Kidney (tissue), 22 donors: Measurements from ENCODE around the gene PC. TPM values are rescaled to one million over a fixed set of nuclear protein-coding genes. Genes with fewer than 3 reads are reported as not detected.
"Not testable (repeated sequence)": the region's sequence is repeated elsewhere in the genome, so short reads cannot be mapped to it uniquely, and the experiment has no call there.

ENCODE experiments used
- DNase-seq, 5 donors: peaks; one replicate each; pipeline ENCODE4 v3.0.0-alpha.2; 2013 to 2020
- FAIRE-seq: peaks from 2 replicates; lab custom pipeline; 2012; peaks lifted over from hg19 to GRCh38; lab: Jason Lieb, UNC
- H3K27ac ChIP-seq, 2 donors: one replicate each; pipeline ENCODE4 v1.7.0; 2013; ENCODE audit warnings: low read depth in 2 of 2, low read length in 2 of 2, inconsistent platforms in 1 of 2
- H3K27me3 ChIP-seq: one replicate; pipeline ENCODE4 v1.7.1; 2013; ENCODE audit warnings: low read length, inconsistent platforms; ENCODE audit not compliant: control insufficient read depth, insufficient read depth
- H3K36me3 ChIP-seq, 3 donors: one replicate each; pipeline versions ENCODE4 v1.7.0 to v1.7.1; 2013; ENCODE audit warnings: low read length in 3 of 3, control low read depth in 1 of 3, inconsistent platforms in 1 of 3; ENCODE audit not compliant: insufficient read depth in 3 of 3, control insufficient read depth in 2 of 3
- H3K4me1 ChIP-seq, 3 donors: one replicate each; pipeline versions ENCODE4 v1.7.0 to v1.7.1; 2013; ENCODE audit warnings: low read length in 3 of 3, inconsistent platforms in 1 of 3, low read depth in 1 of 3; ENCODE audit not compliant: control insufficient read depth in 2 of 3, insufficient read depth in 2 of 3
- H3K4me3 ChIP-seq, 3 donors: one replicate each; pipeline versions ENCODE4 v1.7.0 to v1.8.1; 2013; ENCODE audit warnings: low read length in 3 of 3, control low read depth in 1 of 3, inconsistent platforms in 1 of 3
- H3K9ac ChIP-seq, 3 donors: one replicate each; pipeline versions ENCODE4 v1.7.0 to v1.7.1; 2013; ENCODE audit warnings: low read length in 3 of 3, control low read depth in 1 of 3, inconsistent platforms in 1 of 3
- H3K9me3 ChIP-seq, 3 donors: one replicate each; pipeline versions ENCODE4 v1.7.0 to v1.7.1; 2013; ENCODE audit warnings: low read length in 3 of 3, control low read depth in 1 of 3, inconsistent platforms in 1 of 3; ENCODE audit not compliant: control insufficient read depth in 2 of 3, insufficient read depth in 1 of 3
- CTCF ChIP-seq: IDR thresholded peaks from 3 replicates; pipeline ENCODE4 v1.5.1; 2012; ENCODE audit warnings: mild to moderate bottlenecking, moderate library complexity, borderline replicate concordance; ENCODE audit not compliant: insufficient read depth; ENCODE audit errors: extremely low read depth
- intact Hi-C: fragments of 100-400 bp; cut with DNase I; formaldehyde crosslinking; loops from one replicate; pipeline ENCODE4 v1.11.1; 2022
- long read RNA-seq, 10 donors: library from polyadenylated mRNA in 1 of 10; unstranded in 1 of 10; transcript quantifications; one replicate each; pipeline ENCODE4 v2.0.0 and lab custom pipeline, GENCODE V29; 2021 to 2026
- polyA plus RNA-seq: library from polyadenylated mRNA; stranded (reverse); fragments of 350-450 nt; fragmentation: Illumina TruSeq; extraction: RNeasy Lipid Tissue Mini Kit (QIAGEN cat#74804); gene quantifications from one replicate; pipeline ENCODE4 v1.2.3, GENCODE V29; 2014; ENCODE audit warnings: low read depth, low replicate concordance; ENCODE audit not compliant: insufficient read depth
- total RNA-seq: library from RNA; stranded (reverse); fragmentation: NEBNext Ultra II Directional; extraction: Animal tissue kit (Norgen Biotek cat#: 25700); gene quantifications from one replicate; pipeline ENCODE4 v1.2.1, GENCODE V29; 2021
- donor health status: control.
- donor health status: control.
- donor health status: control.
- donor health status: control.
- donor health status: control.
- donor health status: DM: yes; HTN: yes; CAD: no.
- donor health status: Normal renal cell carcinoma (clear cell type).

The PC gene
- total RNA-seq (20.8 TPM), polyA plus RNA-seq (95.2 TPM)
- long read RNA-seq, donor 1, full-length matches to known transcripts: 1 of 21 reads
- long read RNA-seq, donor 1, partial matches to known transcripts: 20 of 21 reads
- long read RNA-seq, donor 1, other reads (novel, unspliced or antisense): 0 of 21 reads
- long read RNA-seq, donor 2, partial matches to known transcripts: 42 of 43 reads
- long read RNA-seq, donor 2, other reads (novel, unspliced or antisense): 0 of 43 reads
- long read RNA-seq, donor 3, partial matches to known transcripts: 18 of 20 reads
- long read RNA-seq, donor 3, other reads (novel, unspliced or antisense): 0 of 20 reads
- long read RNA-seq, donor 4, full-length matches to known transcripts: 5 of 5 reads
- long read RNA-seq, donor 4, partial matches to known transcripts: 0 of 5 reads
- long read RNA-seq, donor 4, other reads (novel, unspliced or antisense): 0 of 5 reads
- long read RNA-seq, donor 5: 0 reads
- long read RNA-seq, donor 6, partial matches to known transcripts: 0 of 1 reads
- long read RNA-seq, donor 6, other reads (novel, unspliced or antisense): 0 of 1 reads
- long read RNA-seq, donor 7, full-length matches to known transcripts: 9 of 17 reads
- long read RNA-seq, donor 7, partial matches to known transcripts: 7 of 17 reads
- long read RNA-seq, donor 7, other reads (novel, unspliced or antisense): 1 of 17 reads
- long read RNA-seq, donor 8, partial matches to known transcripts: 73 of 83 reads
- long read RNA-seq, donor 8, other reads (novel, unspliced or antisense): 5 of 83 reads
- long read RNA-seq, donor 9, partial matches to known transcripts: 40 of 41 reads
- long read RNA-seq, donor 9, other reads (novel, unspliced or antisense): 0 of 41 reads
- long read RNA-seq, donor 10, partial matches to known transcripts: 63 of 67 reads
- long read RNA-seq, donor 10, other reads (novel, unspliced or antisense): 0 of 67 reads

DNA sequence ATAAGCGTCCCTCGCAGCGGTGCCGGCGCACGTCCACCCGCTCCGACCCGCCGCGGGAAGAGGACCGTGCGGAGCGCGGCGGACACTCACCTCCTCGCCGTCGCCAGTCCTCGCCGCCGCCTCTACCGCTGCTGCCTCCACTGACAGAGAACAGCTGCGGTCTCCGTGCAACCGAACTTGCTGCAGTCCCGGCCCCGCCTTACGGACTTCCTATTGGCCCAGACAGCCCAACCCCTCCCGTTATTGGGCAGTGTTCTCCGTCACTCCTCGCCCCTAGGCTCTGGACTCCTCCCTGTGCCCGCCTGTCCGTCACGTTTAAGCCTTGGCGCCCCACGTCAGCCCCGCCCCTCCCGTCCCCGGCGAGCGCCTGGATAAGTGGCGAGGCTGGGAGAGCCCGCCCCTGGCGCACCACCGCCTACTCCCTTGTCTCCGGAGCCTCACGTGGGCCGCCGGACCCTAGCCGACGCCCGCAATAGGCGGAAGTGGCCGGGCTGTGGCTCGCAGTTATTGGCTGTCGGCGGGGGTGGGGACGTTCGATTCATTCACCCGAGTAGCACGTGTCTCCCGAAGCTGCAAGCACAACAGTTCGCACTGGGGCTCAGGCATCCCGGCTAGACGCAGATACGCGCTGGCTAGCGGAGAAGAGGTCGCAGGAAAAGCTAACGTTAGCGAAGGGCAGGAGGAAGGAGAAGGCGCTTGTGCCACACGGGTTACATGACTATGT is at the start of gene PC:
PC (minus strand) TSS at position 152 of the 724 bp plus-strand sequence. CDS start 86,224 bp downstream, outside the sequence.
- peak; percentile 96 for FAIRE-seq
- TF ChIP-seq CTCF: no peak
- H3K27me3 ChIP-seq: no peaks in the 10 kb centered on the region
- H3K27ac ChIP-seq: peak within 1 kb of the TSS; percentile 74 to 76
- peak within 1 kb of the TSS in 2 of 3 donors; percentile 34 to 55 for H3K9ac ChIP-seq
- H3K4me3 ChIP-seq: peak within 1 kb of the TSS; percentile 72 to 86 (median 79)
- peaks cover 0 to 14% (median 6%) of the 10 kb centered on the region in 3 donors for H3K4me1 ChIP-seq
- H3K36me3 ChIP-seq: no peaks in the 10 kb centered on the region
- peak; percentile 99 to 100 (median 100) for DNase-seq
- H3K9me3 ChIP-seq: no peaks in the 10 kb centered on the region
- intact Hi-C loops: no loop called here

- DNase-seq (no peak), FAIRE-seq (no peak)
- Histone ChIP-seq H3K9ac (no peak overlapping the region), H3K27ac (no peak overlapping the region), H3K9me3 (no peaks in the 10 kb centered on the region), H3K27me3 (no peaks in the 10 kb centered on the region), H3K4me1 (no peaks in the 10 kb centered on the region), H3K4me3 (no peak overlapping the region), H3K36me3 (no peaks in the 10 kb centered on the region)
- TF ChIP-seq CTCF: no peak
- intact Hi-C loops: no loop called here
Measured at GRCh38 chr11:67007126-67007525, 48.9 kb upstream of the PC start.

DNA sequence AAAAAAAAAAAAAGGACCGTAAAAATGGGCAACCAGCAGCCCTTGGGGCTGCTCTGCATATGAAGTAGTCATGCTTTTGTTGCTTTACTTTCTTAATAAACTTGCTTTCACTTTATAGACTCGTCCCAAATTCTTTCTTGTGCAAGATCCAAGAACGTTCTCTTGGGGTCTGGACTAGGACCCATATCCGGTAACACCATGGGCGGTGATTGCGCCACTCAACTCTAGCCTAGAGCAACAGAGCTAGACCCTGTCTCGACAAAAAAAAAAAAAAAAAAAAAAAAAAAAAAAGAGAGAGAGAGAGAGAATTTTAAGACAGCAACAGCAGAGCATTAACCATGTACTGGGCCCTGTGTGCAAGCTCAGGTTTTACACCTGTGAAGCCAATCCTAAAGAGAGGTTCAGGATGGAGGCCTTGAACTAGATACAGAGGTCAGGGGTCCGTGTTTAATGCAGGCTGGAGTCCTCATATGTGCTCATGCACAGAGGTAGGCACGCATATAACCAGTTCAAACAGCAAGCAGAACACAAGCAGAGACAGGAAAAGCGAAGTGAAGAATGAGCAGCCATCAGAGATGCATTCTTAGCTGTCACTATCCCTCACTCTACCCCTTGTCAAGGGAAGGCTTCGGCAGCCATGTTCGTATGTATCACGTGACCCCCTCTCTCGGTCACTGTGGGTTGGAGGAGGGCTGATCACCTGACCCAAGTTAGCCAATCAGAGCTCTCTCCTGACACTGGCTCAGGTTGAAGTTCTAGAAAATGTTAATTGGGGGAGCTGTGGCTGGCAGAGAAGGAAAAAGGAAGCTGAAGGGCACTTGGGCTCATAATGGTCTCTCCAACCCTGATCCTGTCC is 48.1 kb upstream of the PC start:
- Histone ChIP-seq H3K9ac (no peak overlapping the region), H3K27ac (no peak overlapping the region), H3K27me3 (no peaks in the 10 kb centered on the region), H3K9me3 (no peaks in the 10 kb centered on the region), H3K4me3 (no peak overlapping the region), H3K36me3 (no peaks in the 10 kb centered on the region), H3K4me1 (no peaks in the 10 kb centered on the region)
- intact Hi-C loops: no loop called here
- DNase-seq (peak in 1 of 5 donors; percentile 19), FAIRE-seq (no peak)
- no peak for TF ChIP-seq CTCF

DNA sequence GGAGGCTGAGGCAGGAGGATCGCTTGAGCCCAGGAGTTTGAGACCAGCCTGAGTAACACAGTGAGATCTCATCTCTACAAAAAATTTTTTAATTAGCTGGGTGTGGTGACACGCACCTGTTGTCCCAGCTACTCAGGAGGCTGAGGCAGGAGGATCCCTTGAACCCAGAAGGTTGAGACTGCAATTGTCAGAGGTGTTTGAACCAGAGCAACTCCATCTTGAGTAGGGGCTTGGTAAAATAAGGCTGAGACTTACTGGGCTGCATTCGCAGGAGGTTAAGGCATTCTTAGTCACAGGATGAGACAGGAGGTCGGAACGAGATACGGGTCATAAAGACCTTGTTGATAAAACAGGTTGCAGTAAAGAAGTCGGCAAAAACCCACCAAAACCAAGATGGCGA is 47.0 kb upstream of the PC start:
- H3K9me3 ChIP-seq, intact Hi-C loops, FAIRE-seq, DNase-seq, H3K9ac ChIP-seq, H3K36me3 ChIP-seq, H3K4me1 ChIP-seq, H3K27ac ChIP-seq, H3K27me3 ChIP-seq, H3K4me3 ChIP-seq: not testable (repeated sequence)
